Erythroblast (primary cell): ENCODE measurements around the gene ABI1.

Experiments used
- GATA1 ChIP-seq: IDR thresholded peaks from 2 replicates; pipeline ENCODE4 v1.6.1; 2011; ENCODE audit warnings: low read depth, mild to moderate bottlenecking, control low read depth, low read length, moderate library complexity
- POLR2A ChIP-seq: IDR thresholded peaks from 2 replicates; pipeline ENCODE4 v1.6.1; 2011; ENCODE audit warnings: mild to moderate bottlenecking, low read length

DNA sequence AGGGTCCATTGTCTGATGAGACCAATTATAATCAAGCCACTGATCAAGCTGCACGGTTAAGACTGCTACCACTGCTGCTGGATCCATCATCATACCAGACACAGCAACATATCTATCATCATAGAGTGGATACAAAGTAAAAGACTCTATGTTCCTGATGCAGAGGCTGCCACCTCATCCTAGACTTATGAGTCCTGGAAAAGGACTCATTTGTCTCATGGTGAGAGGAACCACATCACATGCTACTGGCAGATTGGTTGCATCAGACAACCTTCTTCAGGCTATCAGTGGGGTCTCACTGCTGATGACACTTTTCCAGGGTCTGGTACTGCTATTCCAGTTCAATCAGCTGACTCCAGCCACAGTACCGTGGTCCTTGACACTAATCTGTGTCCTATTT, 79.0 kb downstream of the ABI1 start:
- TF ChIP-seq POLR2A (no peak), GATA1 (no peak)
